ENCODE results near the gene HNRNPK.
A peak's percentile ranks its signal among the peaks of the same experiment; 100 is the strongest.

The HNRNPK gene

GRCh38 chr9:83934569-83935275, 45.3 kb downstream of the HNRNPK start:
- DNase-seq: no peak

GRCh38 chr9:83933790-83934189, 46.2 kb downstream of the HNRNPK start:
- DNase-seq: no peak

GRCh38 chr9:83932851-83933250, 47.2 kb downstream of the HNRNPK start:
- no peak for DNase-seq

- DNase-seq: no peak
Observed at GRCh38 chr9:83932011-83932410, 48.0 kb downstream of the HNRNPK start.

- no peak for DNase-seq
Observed at GRCh38 chr9:83930881-83931280, 49.1 kb downstream of the HNRNPK start.

GRCh38 chr9:83927591-83927990, 52.4 kb downstream of the HNRNPK start:
- no peak for DNase-seq

- peak; percentile 72 to 99 (median 96) for DNase-seq
Observed at GRCh38 chr9:83920927-83921707, 58.9 kb downstream of the HNRNPK start, which contains the start of gene KIF27. Gene KIF27 (minus strand): TSS chr9:83921432. CDS start chr9:83915591, 5,841 bp downstream.

- DNase-seq: peak in 19 of 58 donors; percentile 10 to 70 (median 39)
Observed at GRCh38 chr9:83920469-83920926, 59.5 kb downstream of the HNRNPK start.

GRCh38 chr9:83919111-83919510, 60.9 kb downstream of the HNRNPK start:
- DNase-seq: no peak
